NCI-H146 treated with DMSO at 0.1 percent for 48 hours (cell line): ENCODE results near the gene C6orf136.

Source experiments
- DNase-seq: peaks from one replicate; lab custom pipeline; 2025; ENCODE audit not compliant: unreplicated experiment; lab: John Stamatoyannopoulos, UW

C6orf136 gene

DNA sequence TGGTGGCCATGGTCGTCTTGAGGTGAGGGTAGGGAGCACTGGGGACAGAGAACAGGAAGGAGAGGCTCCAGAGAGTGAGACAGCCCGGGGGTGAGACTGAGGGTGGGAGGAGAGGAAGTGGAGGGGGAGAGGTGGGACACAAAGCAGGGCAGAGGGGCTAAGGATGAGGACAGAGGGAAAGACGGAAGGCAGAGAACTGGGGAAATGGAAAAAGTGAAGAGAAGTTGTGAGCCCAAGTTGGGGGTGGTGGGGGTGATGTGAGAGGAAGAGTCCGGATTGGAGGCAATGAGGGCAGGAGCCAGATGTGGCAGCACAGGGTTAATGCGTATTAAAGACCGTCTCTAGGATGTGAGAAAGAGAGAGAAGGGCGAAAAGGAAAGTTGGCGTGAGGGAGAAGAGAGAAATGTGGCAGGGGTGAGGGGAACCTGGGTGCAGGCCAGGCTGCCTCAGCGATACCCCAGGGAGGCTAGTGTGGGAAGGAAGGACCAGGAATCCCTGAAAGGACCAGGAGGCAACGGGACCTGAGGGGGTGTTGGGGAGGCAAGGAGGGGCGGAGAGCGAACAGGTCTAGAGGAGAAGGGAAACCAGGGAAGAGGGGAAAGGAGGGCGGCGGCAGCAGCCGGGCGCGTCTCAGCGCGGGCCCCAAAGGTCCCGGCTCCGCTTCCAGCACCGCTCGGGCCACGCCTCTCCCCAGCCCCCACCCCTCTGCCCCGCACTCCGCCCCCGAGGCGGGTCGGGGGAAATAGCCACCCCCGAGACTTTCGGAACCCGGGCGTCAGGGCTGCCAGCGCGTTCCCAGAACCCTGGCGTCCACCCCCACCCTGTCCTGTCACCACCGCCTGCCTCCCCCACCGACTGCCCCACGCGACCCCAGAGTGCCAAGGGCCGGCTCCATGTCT is 39.3 kb downstream of the C6orf136 start, which contains the start of gene PPP1R18:
PPP1R18 (minus strand) TSS at position 637 of the 899 bp plus-strand sequence; CDS start at position 10, 627 bp downstream.
- DNase-seq = no peak

DNA sequence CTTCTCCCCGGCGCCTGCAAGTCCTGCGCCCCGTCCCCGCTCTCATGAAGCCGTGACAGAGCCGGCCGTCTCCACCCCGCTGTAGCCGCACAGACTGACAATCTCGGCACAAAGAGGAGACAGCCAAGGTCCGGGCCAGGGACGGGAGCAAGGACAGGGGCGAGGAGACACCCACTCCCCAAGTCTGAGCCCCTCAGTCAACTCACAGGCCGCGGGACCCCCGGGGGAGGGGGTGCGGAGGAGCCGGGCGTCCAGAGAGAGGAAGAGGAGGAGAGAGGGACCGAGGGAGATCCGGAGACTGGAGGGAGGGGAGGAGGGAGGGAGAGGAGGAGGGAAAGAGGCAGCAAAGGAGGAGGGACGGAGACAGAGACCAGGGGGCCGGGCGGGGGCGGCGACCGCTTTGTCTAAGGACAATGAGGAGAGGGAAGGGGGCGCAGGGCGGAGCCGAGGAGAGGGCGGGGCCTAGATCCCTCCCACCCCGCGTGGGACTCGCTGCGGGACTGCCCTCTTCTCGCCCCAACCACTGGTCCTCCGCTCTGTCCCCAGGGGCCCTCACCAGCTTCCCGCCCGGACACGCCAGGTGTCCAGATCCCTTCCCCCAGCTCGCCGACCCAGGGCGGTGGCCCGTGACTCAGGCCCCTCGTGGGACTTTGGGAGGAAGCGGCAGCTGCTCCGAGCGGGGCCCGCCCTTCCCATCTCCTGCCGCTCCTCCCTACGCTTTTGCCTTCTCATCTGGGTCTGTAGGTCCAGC is 40.1 kb downstream of the C6orf136 start:
- peak; percentile 75 for DNase-seq

DNA sequence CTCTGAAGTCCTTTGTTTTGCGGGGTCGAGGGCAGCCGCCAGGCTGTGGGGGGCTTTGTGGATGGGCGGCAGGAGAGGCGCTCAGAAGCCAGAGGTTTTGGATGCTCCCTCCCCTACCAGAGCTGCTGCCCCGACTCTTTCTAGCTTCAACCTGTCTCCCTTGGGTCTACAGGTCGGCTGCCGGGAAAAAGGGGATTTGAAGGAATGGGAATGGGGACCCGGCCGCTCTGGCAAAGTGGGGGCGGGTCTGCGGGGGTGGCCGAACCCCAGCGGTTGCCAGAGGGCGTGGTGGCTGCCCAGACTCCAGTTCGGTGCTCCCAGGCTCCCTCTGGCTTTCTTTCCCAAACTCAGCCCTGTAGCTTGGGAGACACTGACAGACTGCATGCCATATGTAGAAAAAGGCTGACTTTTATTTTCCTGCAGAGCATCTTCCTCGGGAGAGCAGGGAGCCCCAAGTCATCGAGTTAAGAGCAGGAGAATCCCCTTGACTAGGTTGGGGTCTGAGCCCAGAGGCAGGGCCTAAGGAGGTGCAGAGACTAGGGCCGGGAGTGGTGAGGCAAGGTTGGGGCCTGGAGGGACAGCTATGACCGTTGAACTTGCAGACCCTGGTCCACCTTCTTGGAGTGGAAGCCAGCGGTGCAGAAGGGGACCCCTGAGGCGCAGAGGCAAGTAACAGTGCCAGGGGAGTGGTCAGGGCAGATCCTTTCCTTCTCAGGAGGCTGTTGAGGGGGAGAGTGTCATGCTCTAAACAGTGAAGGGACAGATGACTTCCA is 40.9 kb downstream of the C6orf136 start:
- DNase-seq = no peak

DNA sequence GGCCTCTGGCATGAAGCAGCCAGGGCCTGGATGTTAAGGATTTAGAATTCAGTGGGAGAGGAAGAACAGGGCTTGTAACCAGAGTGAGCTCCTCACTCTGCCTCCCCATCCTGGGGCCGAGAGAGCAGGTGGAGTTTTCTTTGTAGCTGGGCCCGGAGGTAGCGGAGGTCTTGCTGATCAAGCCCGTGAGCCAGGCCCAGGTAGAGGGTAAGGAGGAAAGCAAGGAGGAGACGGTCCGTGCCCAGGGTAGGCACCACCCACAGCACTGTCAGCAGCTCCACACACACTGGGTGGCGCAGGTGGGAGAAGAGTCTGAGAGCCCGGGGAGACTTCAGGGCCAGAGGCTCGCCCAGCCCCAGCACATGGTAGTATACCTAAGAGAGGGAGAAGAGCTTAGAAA is 41.6 kb downstream of the C6orf136 start:
- DNase-seq = no peak

DNA sequence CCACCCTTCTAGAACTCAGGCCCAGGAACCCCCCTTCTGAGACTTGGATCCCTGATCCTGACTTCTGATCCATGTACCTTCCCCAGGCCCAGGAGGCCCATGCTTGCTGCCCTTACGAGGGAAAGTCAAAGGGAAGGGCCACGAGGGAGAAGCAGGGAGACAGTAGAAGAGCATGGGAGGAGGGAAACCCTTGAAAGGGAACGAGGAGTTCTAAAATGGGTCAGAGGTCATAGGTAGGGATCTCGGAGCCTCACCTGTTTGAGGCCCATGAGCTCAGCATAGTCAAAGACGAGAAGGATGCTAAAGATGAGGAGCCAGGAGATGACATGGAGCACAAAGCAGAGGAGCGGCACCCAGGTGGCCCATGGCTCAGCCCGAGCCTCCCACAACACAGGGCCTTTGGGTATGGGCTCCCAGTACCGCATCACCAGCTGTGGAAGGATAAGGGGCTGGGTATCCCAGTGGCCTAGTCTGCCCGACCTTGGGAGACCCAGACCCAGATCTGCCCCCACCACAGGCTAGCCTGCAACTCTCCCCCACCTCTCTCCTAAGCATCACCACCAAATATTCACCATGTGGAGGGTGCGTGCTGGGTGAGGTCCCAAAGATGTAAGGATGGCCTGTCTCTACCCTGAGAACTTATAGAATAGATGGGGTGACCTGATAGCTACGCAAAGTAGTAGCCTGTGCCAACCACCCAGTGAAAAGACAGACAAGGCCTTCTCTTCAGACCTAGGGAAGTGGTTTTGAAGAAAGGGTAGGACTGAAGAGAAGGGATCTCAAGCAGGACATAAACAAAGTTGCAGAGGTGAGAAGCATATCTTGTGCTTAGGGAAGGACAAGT is 42.3 kb downstream of the C6orf136 start:
- no peak for DNase-seq

DNA sequence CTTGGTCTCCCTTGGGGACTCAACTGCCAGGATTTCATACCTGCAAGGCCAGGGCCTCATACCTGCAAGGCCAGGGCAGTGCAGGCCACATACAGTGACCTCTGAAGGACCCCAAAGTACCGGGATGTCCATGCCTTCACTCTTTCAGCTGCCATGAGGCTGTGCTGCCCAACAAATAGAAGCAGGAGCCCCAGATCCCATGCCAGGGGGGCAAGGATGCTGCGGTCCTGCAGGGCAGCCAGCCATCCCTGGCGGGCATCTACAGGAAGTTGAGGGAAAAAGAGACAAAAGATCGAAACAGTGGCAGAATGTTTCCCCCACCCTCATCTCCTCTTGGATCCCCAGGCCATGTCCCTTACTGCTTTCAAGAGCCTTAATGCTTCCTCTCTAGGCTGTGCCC is 43.1 kb downstream of the C6orf136 start:
- no peak for DNase-seq

DNA sequence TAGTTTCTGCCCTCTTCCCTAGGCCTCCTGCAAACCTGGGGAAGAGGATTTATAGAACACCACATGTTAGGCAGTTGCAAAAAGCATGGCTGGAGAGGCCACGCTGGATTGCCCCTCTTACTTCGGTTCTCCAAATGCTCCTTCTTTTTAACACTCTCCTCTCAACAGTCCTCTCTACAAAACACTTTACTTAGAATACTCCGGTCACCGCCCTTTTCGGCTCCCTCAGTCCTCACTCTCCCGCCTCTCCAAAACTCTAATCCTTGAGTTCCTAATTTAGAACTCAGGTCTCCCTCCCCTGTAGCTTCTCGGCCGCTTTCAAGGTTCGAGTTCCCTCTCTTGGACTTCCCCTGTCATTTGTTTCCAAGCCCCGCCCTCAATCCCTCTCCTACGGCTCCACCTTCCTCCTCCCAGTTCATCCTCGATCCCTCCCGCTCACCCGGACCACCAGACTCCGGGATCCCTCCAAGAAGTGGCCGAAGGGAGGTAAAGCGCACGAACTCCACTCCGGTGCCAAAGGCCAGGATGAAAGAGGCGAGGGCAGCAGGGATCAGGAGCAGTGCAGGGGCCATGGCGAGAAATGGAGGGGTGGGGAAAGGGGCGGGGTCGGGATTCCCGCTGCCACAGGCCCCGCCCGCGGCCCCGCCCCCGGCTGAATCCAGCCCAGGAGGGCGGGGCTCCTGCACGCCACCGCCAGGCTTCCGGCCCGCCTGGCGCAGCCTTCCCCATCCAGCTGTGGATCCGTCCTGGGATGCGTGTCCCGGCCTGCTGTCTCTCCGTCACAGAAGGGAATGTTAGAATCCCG is 43.7 kb downstream of the C6orf136 start, which contains the start of gene NRM:
NRM (minus strand) TSS at position 582 of the 805 bp plus-strand sequence; CDS start at position 572, 10 bp downstream.
- peak; percentile 90 for DNase-seq

DNA sequence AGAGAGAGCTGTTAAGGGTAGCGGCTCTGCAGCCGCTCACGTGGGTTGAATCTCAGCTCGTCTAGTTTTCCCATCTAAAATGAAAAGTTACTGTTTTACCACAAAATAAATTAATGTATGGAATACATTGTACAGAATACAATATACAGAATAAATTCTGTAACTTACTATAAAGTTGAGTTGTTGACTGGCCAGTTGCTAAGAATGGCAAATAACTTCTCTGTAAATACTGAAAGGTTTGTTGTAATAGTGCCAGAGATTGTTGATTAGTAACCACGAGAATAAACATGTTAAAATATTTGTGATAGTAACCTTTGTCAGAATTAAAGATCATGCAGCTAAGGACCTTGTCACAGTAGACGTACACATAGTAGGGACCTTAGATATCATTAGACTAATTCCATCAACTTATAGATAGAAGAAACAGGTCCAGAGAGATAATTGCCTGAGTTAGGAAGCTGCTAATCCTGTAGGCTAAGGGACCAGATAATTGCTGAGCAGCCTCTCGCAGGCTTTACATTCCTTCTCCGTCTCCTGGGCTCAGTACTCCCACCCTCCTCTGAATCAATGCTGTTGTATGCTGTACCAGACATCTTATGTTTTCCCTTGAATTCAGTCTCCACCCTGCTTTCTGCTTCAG is 44.4 kb downstream of the C6orf136 start:
- peak; percentile 64 for DNase-seq

DNA sequence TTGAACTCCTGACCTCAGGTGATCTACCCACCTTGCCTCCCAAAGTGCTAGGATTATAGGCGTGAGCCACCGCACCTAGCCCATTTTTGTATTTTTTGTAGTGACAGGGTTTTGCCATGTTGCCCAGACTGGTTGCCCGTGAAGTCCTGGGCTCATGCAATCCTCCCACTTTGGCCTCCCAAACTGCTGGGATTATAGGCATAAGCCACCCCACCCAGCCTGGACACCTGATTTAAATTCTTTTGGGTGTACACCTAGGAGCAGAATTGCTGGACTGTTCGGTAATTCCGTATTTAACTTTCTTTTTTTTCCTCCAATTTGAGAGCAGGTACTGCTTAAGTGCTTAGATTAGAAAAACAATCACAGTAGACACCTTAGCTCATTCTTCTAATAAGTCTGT is 49.5 kb downstream of the C6orf136 start:
- DNase-seq = no peak

DNA sequence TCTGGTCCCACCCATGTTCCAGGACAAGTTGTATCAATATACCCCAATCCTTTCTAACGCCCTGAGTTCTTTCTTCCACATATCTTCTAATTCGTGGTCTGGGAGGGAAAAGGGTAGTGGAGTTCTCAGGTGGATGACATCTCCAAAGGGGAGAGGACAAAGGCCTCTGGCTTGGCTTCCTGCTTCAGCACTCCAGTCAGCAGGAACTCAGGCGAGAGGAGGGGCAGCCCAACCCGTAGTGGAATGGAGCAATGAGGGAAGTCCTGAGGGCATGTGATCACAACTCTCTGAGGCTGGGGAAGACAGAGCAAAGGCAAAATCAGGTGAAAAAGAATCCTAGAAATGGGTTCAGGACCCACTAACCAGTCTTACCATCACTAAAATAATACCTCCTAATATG is 53.4 kb downstream of the C6orf136 start:
- DNase-seq = no peak
